ENCODE measurements around the gene ASTN2.

ASTN2 gene

GRCh38 chr9:116389541-116390302, 1025.1 kb downstream of the ASTN2 start:
- intact Hi-C loops (cut with DNase I; ENCODE audit: low total_unique reads), result no loop called here
- H3K9me3 ChIP-seq, result no peaks in the 10 kb centered on the region
- TF ChIP-seq CTCF (IDR thresholded peaks at IDR 0.05), result no peak
- DNase-seq, result no peak
- H3K27me3 ChIP-seq, result no peaks in the 10 kb centered on the region
- no peak overlapping the region for H3K4me3 ChIP-seq
- H3K4me1 ChIP-seq, result no peaks in the 10 kb centered on the region
- H3K27ac ChIP-seq, result no peak overlapping the region
- H3K36me3 ChIP-seq, result peaks cover 0 to 29% (median 10%) of the 10 kb centered on the region in 3 donors

GRCh38 chr9:116387934-116388698, 1026.7 kb downstream of the ASTN2 start:
- Histone ChIP-seq H3K9me3 (no peaks in the 10 kb centered on the region), H3K4me1 (no peaks in the 10 kb centered on the region), H3K27me3 (no peaks in the 10 kb centered on the region), H3K4me3 (no peak overlapping the region), H3K36me3 (peaks cover 0 to 29% (median 10%) of the 10 kb centered on the region in 3 donors), H3K27ac (no peak overlapping the region)
- intact Hi-C loops (cut with DNase I; ENCODE audit: low total_unique reads), result no loop called here
- DNase-seq, result no peak
- no peak for TF ChIP-seq CTCF (IDR thresholded peaks at IDR 0.05)

GRCh38 chr9:116383936-116384335, 1030.9 kb downstream of the ASTN2 start:
- no peak for DNase-seq
- Histone ChIP-seq H3K4me3 (no peak overlapping the region), H3K27ac (no peak overlapping the region), H3K4me1 (no peaks in the 10 kb centered on the region), H3K36me3 (peaks cover 0 to 10% (median 5%) of the 10 kb centered on the region in 3 donors), H3K27me3 (no peaks in the 10 kb centered on the region), H3K9me3 (no peaks in the 10 kb centered on the region)
- TF ChIP-seq CTCF (IDR thresholded peaks at IDR 0.05), result no peak
- intact Hi-C loops (cut with DNase I; ENCODE audit: low total_unique reads), result no loop called here

- Histone ChIP-seq H3K27ac (no peak overlapping the region), H3K36me3 (peaks cover 0 to 13% (median 8%) of the 10 kb centered on the region in 3 donors), H3K4me1 (peaks cover 0 to 1% (median 0%) of the 10 kb centered on the region in 4 donors), H3K9me3 (no peaks in the 10 kb centered on the region), H3K27me3 (no peaks in the 10 kb centered on the region), H3K4me3 (no peak overlapping the region)
- no peak for DNase-seq
- intact Hi-C loops (cut with DNase I; ENCODE audit: low total_unique reads), result no loop called here
- TF ChIP-seq CTCF (IDR thresholded peaks at IDR 0.05), result no peak
Measured at GRCh38 chr9:116383133-116383532, 1031.7 kb downstream of the ASTN2 start.

GRCh38 chr9:116382053-116382452, 1032.8 kb downstream of the ASTN2 start:
- Histone ChIP-seq H3K4me1 (peaks cover 0 to 11% (median 2%) of the 10 kb centered on the region in 4 donors), H3K27me3 (no peaks in the 10 kb centered on the region), H3K27ac (no peak overlapping the region), H3K4me3 (no peak overlapping the region), H3K9me3 (no peaks in the 10 kb centered on the region), H3K36me3 (peaks cover 0 to 13% (median 0%) of the 10 kb centered on the region in 3 donors)
- no peak for DNase-seq
- TF ChIP-seq CTCF (IDR thresholded peaks at IDR 0.05), result no peak
- intact Hi-C loops (cut with DNase I; ENCODE audit: low total_unique reads), result no loop called here
